ENCODE measurements around the gene RNF43. TPM values are rescaled to one million over a fixed set of nuclear protein-coding genes. Genes with fewer than 3 reads are reported as not detected.

RNF43 gene
- total RNA-seq, 1 donor from 2014 or later, result not detected

DNA sequence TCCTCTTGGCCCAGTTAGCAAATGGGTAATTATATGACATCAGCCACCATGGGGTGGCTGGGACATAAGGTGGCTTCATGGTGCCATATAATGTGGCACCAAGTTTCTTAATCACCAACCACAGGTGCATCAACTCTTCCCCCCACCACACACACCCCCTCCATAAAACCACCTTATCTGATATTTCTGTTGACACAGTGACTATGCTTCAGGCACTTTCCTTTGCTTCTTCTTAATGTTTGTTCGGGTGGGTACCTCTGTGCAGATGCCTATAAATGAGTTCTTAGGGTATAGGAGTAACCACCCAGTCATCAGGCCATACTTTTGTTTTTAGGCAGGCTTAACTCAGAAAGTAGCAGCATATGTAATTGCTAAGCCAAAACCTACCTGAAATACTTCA, 29.5 kb downstream of the RNF43 start:
- H3K27ac ChIP-seq, result no peak overlapping the region
- H3F3A ChIP-seq (ENCODE audit: low read depth), result no peaks in the 10 kb centered on the region
- Mint-ChIP-seq H3K27me3 (ENCODE audit: insufficient read depth, low read depth) (peaks cover 6% of the 10 kb centered on the region), H3K4me1 (peaks cover 28% of the 10 kb centered on the region), H3K9me3 (no peaks in the 10 kb centered on the region), H3K36me3 (no peaks in the 10 kb centered on the region), H3K4me3 (no peak overlapping the region), H3K27ac (no peak overlapping the region)
- no peak overlapping the region for H3K9ac ChIP-seq
- no peak overlapping the region for H3K4me2 ChIP-seq
- no peaks in the 10 kb centered on the region for H3K36me3 ChIP-seq
- peaks cover 17% of the 10 kb centered on the region for H3K4me1 ChIP-seq
- no peak for TF ChIP-seq EZH2phosphoT487 (IDR thresholded peaks at IDR 0.05)
- TF ChIP-seq EZH2 (IDR thresholded peaks at IDR 0.05), result no peak
- TF ChIP-seq, protein P1, sequence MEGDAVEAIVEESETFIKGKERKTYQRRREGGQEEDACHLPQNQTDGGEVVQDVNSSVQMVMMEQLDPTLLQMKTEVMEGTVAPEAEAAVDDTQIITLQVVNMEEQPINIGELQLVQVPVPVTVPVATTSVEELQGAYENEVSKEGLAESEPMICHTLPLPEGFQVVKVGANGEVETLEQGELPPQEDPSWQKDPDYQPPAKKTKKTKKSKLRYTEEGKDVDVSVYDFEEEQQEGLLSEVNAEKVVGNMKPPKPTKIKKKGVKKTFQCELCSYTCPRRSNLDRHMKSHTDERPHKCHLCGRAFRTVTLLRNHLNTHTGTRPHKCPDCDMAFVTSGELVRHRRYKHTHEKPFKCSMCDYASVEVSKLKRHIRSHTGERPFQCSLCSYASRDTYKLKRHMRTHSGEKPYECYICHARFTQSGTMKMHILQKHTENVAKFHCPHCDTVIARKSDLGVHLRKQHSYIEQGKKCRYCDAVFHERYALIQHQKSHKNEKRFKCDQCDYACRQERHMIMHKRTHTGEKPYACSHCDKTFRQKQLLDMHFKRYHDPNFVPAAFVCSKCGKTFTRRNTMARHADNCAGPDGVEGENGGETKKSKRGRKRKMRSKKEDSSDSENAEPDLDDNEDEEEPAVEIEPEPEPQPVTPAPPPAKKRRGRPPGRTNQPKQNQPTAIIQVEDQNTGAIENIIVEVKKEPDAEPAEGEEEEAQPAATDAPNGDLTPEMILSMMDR (IDR thresholded peaks at IDR 0.05), result no peak
- H3K27me3 ChIP-seq, result no peaks in the 10 kb centered on the region
- no peaks in the 10 kb centered on the region for H3K9me3 ChIP-seq (ENCODE audit: low read depth)
- H2AFZ ChIP-seq (replicated peaks), result no peak overlapping the region
- no peak for DNase-seq (ENCODE audit: low spot score)
- no peak overlapping the region for H3K4me3 ChIP-seq
- no peaks in the 10 kb centered on the region for H3K79me2 ChIP-seq (ENCODE audit: low read depth)
- no peaks in the 10 kb centered on the region for H4K20me1 ChIP-seq (ENCODE audit: low read depth)

DNA sequence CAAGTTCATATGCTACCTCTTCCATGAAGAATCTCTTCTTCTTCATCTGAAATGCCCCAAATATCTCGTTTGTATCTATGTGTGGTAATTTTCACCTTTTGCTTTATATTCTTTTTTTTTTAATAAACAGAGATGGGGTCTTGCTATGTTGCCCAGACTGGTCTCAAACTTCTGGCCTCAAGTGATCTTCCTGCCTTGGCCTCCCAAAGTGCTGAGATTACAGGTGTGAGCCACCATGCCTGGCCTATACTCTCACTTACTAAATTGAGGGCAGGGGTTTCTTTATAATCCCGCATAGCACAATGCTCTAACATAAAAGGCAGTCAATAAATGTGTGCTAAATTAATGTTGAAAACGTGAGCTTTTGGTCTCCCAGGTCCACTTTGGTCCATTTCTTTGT, 30.6 kb downstream of the RNF43 start:
- no peaks in the 10 kb centered on the region for H4K20me1 ChIP-seq (ENCODE audit: low read depth)
- Mint-ChIP-seq H3K4me1 (peaks cover 35% of the 10 kb centered on the region), H3K27ac (no peak overlapping the region), H3K27me3 (ENCODE audit: insufficient read depth, low read depth) (peaks cover 6% of the 10 kb centered on the region), H3K9me3 (no peaks in the 10 kb centered on the region), H3K36me3 (no peaks in the 10 kb centered on the region), H3K4me3 (no peak overlapping the region)
- no peaks in the 10 kb centered on the region for H3K79me2 ChIP-seq (ENCODE audit: low read depth)
- H3K4me3 ChIP-seq, result no peak overlapping the region
- H3K4me1 ChIP-seq, result peaks cover 17% of the 10 kb centered on the region
- H3K9me3 ChIP-seq (ENCODE audit: low read depth), result no peaks in the 10 kb centered on the region
- no peak overlapping the region for H3K27ac ChIP-seq
- no peak overlapping the region for H3K4me2 ChIP-seq
- H3K9ac ChIP-seq, result no peak overlapping the region
- H3K27me3 ChIP-seq, result no peaks in the 10 kb centered on the region
- DNase-seq (ENCODE audit: low spot score), result no peak
- no peaks in the 10 kb centered on the region for H3K36me3 ChIP-seq
- TF ChIP-seq, protein P1 (IDR thresholded peaks at IDR 0.05), result no peak
- TF ChIP-seq EZH2phosphoT487 (IDR thresholded peaks at IDR 0.05) (no peak), EZH2 (IDR thresholded peaks at IDR 0.05) (no peak)
- no peak overlapping the region for H2AFZ ChIP-seq (replicated peaks)
- H3F3A ChIP-seq (ENCODE audit: low read depth), result no peaks in the 10 kb centered on the region

DNA sequence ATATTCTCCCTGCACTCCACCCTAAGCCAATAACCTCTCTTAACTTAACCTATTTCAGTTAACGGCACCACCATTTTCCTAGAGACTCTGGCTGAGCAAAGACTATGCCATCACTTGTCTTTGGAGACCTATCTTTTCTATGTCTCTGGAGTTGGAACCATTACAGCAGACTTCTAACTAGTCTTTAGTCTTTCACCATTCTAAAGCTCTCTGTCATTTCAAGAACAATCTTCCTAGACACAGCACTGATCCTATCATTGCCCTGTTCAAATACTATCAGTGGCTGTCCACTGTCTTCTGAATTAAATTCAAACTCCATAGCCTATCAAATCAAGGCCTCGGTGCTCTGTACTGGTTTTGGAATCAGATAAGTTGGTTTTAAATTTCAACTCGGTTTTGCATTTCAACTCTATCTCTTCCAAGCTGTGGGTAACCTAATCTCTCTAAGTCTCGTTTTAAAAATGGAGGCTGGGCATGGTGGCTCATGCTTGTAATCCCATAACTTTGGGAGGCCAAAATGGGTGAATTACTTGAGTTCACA, 31.9 kb downstream of the RNF43 start:
- Mint-ChIP-seq H3K4me1 (peaks cover 36% of the 10 kb centered on the region), H3K36me3 (no peaks in the 10 kb centered on the region), H3K9me3 (no peaks in the 10 kb centered on the region), H3K4me3 (no peak overlapping the region), H3K27ac (no peak overlapping the region), H3K27me3 (ENCODE audit: insufficient read depth, low read depth) (no peaks in the 10 kb centered on the region)
- H3K4me2 ChIP-seq, result no peak overlapping the region
- no peak for DNase-seq (ENCODE audit: low spot score)
- H4K20me1 ChIP-seq (ENCODE audit: low read depth), result no peaks in the 10 kb centered on the region
- H3K79me2 ChIP-seq (ENCODE audit: low read depth), result no peaks in the 10 kb centered on the region
- TF ChIP-seq, protein P1 (IDR thresholded peaks at IDR 0.05), result no peak
- TF ChIP-seq EZH2 (IDR thresholded peaks at IDR 0.05) (no peak), EZH2phosphoT487 (IDR thresholded peaks at IDR 0.05) (no peak)
- H3K36me3 ChIP-seq, result no peaks in the 10 kb centered on the region
- H3K4me3 ChIP-seq, result no peak overlapping the region
- no peak overlapping the region for H2AFZ ChIP-seq (replicated peaks)
- H3F3A ChIP-seq (ENCODE audit: low read depth), result no peaks in the 10 kb centered on the region
- no peaks in the 10 kb centered on the region for H3K9me3 ChIP-seq (ENCODE audit: low read depth)
- no peak overlapping the region for H3K9ac ChIP-seq
- no peak overlapping the region for H3K27ac ChIP-seq
- no peaks in the 10 kb centered on the region for H3K27me3 ChIP-seq
- peaks cover 17% of the 10 kb centered on the region for H3K4me1 ChIP-seq

Data from neural progenitor cell (in vitro differentiated cells).